LNCAP (cell line): ENCODE measurements around the gene EXOC3L4.

Source experiments
- CTCF ChIP-seq: fragments of 450-650 bp; IDR thresholded peaks from 2 replicates; pipeline ENCODE4 v1.5.1; 2017; ENCODE audit warnings: mild to moderate bottlenecking

Gene EXOC3L4

DNA sequence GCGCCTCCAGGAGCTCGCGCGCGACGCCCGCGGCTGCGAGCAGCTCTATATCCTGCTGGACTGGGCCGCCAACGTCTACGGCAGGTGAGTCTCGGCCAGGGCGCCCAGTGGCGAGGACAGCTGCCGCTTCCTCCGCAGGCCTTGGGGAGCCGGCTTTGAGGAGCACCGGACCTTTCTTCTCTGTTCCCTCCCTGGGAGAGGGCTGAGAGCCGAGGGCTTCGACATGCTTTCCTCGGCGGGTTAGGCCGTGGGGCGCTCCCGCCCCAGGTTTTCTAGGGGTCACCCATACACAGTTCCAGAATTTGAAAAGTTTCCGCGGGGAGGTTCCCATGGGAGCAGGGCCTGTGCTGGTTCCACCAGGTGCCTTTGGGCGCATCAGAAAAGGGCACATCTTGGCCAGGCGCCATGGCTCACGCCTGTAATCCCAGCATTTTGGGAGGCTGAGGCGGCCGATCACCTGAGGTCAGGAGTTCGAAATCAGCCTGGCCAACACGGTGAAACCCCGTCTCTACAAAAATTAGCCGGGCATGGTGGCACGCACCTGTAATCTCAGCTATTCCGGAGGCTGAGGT, 8.2 kb downstream of the EXOC3L4 start:
- TF ChIP-seq CTCF, result no peak

DNA sequence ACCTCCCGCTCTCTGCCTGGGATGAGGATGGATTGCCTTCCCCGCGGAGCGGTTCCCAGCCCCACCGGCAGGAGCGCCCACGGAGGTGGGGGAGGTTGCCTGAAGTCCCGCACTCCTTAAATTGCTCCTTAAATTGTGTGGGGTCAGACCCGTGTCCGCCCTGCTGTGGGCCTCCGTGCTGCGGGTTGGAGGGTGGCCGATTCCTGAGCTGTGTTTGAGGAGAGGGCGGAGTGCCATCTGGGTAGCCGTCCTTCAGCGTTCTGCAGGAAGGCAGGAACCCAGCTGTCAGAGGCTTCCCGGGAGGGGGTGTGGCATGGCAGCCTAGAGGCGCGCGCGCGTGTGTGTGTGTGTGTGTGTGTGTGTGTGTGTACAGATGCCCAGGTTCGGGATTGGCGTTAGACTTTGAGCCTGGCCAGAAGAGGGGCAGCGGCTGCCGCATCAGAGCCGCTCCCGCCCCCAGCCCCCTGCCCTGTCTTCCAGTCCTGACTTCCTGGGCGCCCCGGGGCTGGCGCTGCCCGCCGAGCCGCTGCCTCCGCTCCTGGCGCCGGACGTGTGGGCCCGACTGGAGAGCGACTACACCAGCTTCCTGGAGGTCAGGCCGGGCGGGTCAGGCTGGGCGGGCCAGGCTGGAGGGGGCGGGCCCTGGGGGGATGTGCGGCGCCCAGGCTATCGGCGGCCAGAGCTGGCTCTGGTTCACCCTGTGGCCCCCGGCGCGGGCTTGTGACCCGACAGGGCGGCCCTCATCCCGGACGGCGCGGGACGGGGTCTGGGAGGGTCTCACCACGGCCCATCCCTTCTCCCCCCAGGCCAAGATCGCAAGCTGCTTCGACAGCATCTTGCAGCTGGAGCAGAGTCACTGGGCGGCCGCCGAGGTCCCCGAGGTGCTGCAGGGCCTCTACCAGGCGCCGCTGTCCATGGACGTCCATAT, 9.2 kb downstream of the EXOC3L4 start:
- no peak; the same call in 1 of the 2 replicates for TF ChIP-seq CTCF

DNA sequence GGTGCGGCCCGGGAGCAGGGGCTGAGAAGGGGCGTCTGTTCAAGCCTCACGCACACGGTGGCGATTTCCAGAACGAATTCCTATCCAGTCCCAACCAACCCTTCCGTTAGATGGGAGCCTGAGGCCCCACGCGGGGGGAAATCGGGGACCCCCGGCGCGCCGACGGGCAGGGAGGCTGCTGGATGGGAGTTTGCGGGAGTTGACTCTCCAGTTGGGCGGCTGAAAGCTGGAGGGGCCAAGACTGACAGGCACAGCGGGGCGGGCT, 9.8 kb downstream of the EXOC3L4 start:
- no peak for TF ChIP-seq CTCF

DNA sequence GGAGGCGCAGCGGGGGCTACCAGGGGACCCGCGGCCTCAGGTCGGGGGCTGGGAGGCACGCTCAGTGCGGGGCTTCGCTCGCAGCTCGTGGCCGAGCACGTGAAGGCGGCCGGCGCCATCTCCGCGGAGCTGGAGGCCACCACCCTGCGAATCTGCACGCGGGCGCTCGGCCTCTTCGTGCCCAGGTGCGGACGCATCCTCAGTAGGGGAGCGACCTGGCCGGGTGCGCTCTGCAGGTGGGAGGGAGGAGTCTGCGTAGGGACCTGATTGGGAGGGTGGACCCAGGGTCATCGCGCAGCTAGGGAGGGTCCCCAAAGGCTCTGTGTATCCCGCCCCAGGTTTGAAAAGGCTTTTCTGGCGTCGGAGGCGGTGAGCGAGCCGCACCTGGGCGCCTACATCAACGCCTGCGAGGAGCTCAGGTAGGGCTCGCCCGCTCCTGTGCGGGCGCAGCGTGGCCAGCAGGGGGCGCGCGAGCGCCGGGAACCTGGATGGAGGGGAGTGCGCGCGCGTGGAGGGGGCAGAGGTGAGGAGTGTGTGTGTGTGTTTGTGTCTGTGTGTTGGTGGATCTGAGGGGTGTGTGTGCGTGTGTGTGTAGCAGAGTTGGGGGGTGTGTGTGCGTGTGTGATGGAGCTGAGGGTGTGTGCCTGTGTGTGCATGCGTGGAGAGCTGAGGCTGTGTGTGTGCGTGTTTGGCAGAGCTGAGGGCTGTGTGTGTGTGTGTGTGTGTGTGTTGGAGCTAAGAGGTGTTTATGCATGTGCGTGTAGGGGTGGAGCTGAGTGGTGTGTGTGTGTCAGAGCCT, 10.3 kb downstream of the EXOC3L4 start:
- TF ChIP-seq CTCF, result peak; percentile 99

- peak; percentile 42; the same call in 1 of the 2 replicates for TF ChIP-seq CTCF
Observed at GRCh38 chr14:103105580-103106150, 11.1 kb downstream of the EXOC3L4 start.

DNA sequence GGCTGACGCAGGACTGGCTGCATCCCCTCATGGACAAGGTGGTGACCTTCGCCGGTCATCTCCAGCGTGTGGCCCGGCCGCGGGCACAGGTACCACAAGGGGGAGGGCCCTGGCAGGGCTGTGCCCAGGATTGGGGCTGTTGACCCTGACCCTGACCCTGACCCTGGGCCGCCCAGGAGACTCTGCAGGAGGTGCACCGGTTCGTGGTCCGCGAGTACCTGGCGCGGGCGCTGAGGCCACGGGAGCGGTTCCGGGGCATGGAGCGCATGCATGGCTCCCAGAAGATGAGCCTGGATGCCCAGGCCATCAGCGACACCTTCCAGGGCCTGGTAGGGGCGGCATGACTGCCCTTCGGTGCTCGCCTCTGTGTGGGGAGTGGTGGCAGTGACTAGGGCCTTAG, 12.9 kb downstream of the EXOC3L4 start:
- TF ChIP-seq CTCF, result no peak

- TF ChIP-seq CTCF, result no peak
Observed at GRCh38 chr14:103107941-103108748, 13.6 kb downstream of the EXOC3L4 start.
